ENCODE data around the gene IQCF6. TPM values are rescaled to one million over a fixed set of nuclear protein-coding genes. Genes with fewer than 3 reads are reported as not detected.

IQCF6 gene
- not detected in 5 replicates for total RNA-seq (2022; extraction: Qiagen RNA extraction)

GRCh38 chr3:51779137-51779536 lies at the start of gene IQCF6:
TSS of gene IQCF6 (minus strand) at chr3:51779237. CDS start at chr3:51779224, 13 bp downstream.

Other genes with a start within 250 kb of the IQCF6 start
- 3.7 to 5.5 TPM (median 4.9 TPM) in 5 replicates for gene RAD54L2, start 240.5 kb downstream of the IQCF6 start, total RNA-seq (2022; extraction: Qiagen RNA extraction)
- gene TEX264, start 108.0 kb downstream of the IQCF6 start, total RNA-seq (2022; extraction: Qiagen RNA extraction), result 59.0 to 74.3 TPM (median 69.9 TPM) in 5 replicates
- gene GRM2, start 72.2 kb downstream of the IQCF6 start, total RNA-seq (2022; extraction: Qiagen RNA extraction), result 0.02 to 0.10 TPM (median 0.05 TPM) in 3 of 5 replicates, not detected in the others
- not detected in 5 replicates for gene IQCF2, start 82.4 kb upstream of the IQCF6 start, total RNA-seq (2022; extraction: Qiagen RNA extraction)
- gene IQCF5, start 96.4 kb upstream of the IQCF6 start, total RNA-seq (2022; extraction: Qiagen RNA extraction), result not detected in 5 replicates
- gene IQCF1, start 124.1 kb upstream of the IQCF6 start, total RNA-seq (2022; extraction: Qiagen RNA extraction), result not detected in 5 replicates
- 34.5 to 44.7 TPM (median 41.2 TPM) in 5 replicates for gene RRP9, start 162.7 kb upstream of the IQCF6 start, total RNA-seq (2022; extraction: Qiagen RNA extraction)
- 7.5 to 10.6 TPM (median 8.7 TPM) in 5 replicates for gene PARP3, start 163.1 kb upstream of the IQCF6 start, total RNA-seq (2022; extraction: Qiagen RNA extraction)
- gene GPR62, start 176.1 kb upstream of the IQCF6 start, total RNA-seq (2022; extraction: Qiagen RNA extraction), result not detected in 5 replicates
- gene PCBP4, start 188.2 kb upstream of the IQCF6 start, total RNA-seq (2022; extraction: Qiagen RNA extraction), result 9.7 to 15.1 TPM (median 13.9 TPM) in 5 replicates
- gene ABHD14B, start 194.8 kb upstream of the IQCF6 start, total RNA-seq (2022; extraction: Qiagen RNA extraction), result 25.6 to 34.9 TPM (median 32.2 TPM) in 5 replicates
- gene ABHD14A, start 195.8 kb upstream of the IQCF6 start, total RNA-seq (2022; extraction: Qiagen RNA extraction), result 11.5 to 14.3 TPM (median 12.9 TPM) in 5 replicates
- 21.5 to 29.0 TPM (median 24.9 TPM) in 5 replicates for gene ACY1, start 204.3 kb upstream of the IQCF6 start, total RNA-seq (2022; extraction: Qiagen RNA extraction)
- 1,091 to 1,605 TPM (median 1,141 TPM) in 5 replicates for gene RPL29, start 216.7 kb upstream of the IQCF6 start, total RNA-seq (2022; extraction: Qiagen RNA extraction)